KMS-11 (cell line): ENCODE results near the gene SND1.

Experiments used
- H2AFZ ChIP-seq: fragments of 200-600 bp; sonication (generic); 2 replicates; pipeline ENCODE4 v1.6.1; 2016; ENCODE audit warnings: antibody characterized with exemption, mixed run types, low read depth
- H3K27ac ChIP-seq: fragments of 200-600 bp; sonication (generic); 2 replicates; pipeline ENCODE4 v1.6.1; 2016; ENCODE audit warnings: mild to moderate bottlenecking, mixed run types
- H3K27me3 ChIP-seq: fragments of 200-600 bp; sonication (generic); 2 replicates; pipeline ENCODE4 v1.6.1; 2017; ENCODE audit warnings: mild to moderate bottlenecking, low read depth, mixed run types, moderate library complexity; ENCODE audit not compliant: insufficient read depth
- H3K36me3 ChIP-seq: fragments of 200-600 bp; sonication (generic); 2 replicates; pipeline ENCODE4 v1.6.1; 2017; ENCODE audit warnings: mild to moderate bottlenecking, mixed run types; ENCODE audit not compliant: insufficient read depth
- H3K4me1 ChIP-seq: fragments of 200-600 bp; sonication (generic); 2 replicates; pipeline ENCODE4 v1.6.1; 2016; ENCODE audit warnings: mild to moderate bottlenecking, low read depth, mixed run types; ENCODE audit not compliant: poor library complexity, severe bottlenecking
- H3K4me2 ChIP-seq: fragments of 200-600 bp; sonication (generic); 2 replicates; pipeline ENCODE4 v1.7.0; 2016; ENCODE audit warnings: mild to moderate bottlenecking, mixed run types
- H3K4me3 ChIP-seq: fragments of 200-600 bp; sonication (generic); IDR thresholded peaks from 2 replicates; pipeline ENCODE4 v1.6.1; 2017; ENCODE audit warnings: low read depth, low read length, mixed read lengths; ENCODE audit not compliant: insufficient read depth
- H3K79me2 ChIP-seq: fragments of 200-600 bp; sonication (generic); 2 replicates; pipeline ENCODE4 v1.6.1; 2016; ENCODE audit warnings: low read depth, mixed run types; ENCODE audit not compliant: insufficient read depth
- H3K9ac ChIP-seq: fragments of 200-600 bp; sonication (generic); 2 replicates; pipeline ENCODE4 v1.6.1; 2016; ENCODE audit warnings: mild to moderate bottlenecking, mixed run types
- H4K20me1 ChIP-seq: fragments of 200-600 bp; sonication (generic); 2 replicates; pipeline ENCODE4 v1.6.1; 2016; ENCODE audit warnings: mild to moderate bottlenecking, mixed run types; ENCODE audit not compliant: insufficient read depth
- CTCF ChIP-seq: fragments of 200-600 bp; sonication (generic); conservative IDR thresholded peaks from 2 replicates; pipeline ENCODE4 v1.6.1; 2017; ENCODE audit warnings: low read depth, mild to moderate bottlenecking, antibody characterized with exemption, low read length, moderate library complexity, mixed read lengths

The SND1 gene

GRCh38 chr7:128136215-128136597 lies 484.2 kb downstream of the SND1 start:
- no peak for TF ChIP-seq CTCF
- no peak overlapping the region for H3K4me3 ChIP-seq
- H3K4me1 ChIP-seq = peaks cover 6% of the 10 kb centered on the region
- peak overlapping the region; percentile 94 for H3K4me2 ChIP-seq
- no peaks in the 10 kb centered on the region for H3K27me3 ChIP-seq
- peak overlapping the region; percentile 100 for H2AFZ ChIP-seq
- no peaks in the 10 kb centered on the region for H3K79me2 ChIP-seq
- H3K9ac ChIP-seq = peak overlapping the region; percentile 85
- no peaks in the 10 kb centered on the region for H4K20me1 ChIP-seq
- no peaks in the 10 kb centered on the region for H3K36me3 ChIP-seq
- H3K27ac ChIP-seq = peak overlapping the region; percentile 33; the same call in 1 of the 2 replicates

- no peak overlapping the region for H2AFZ ChIP-seq
- peaks cover 6% of the 10 kb centered on the region for H3K4me1 ChIP-seq
- TF ChIP-seq CTCF = no peak
- H3K4me3 ChIP-seq = no peak overlapping the region
- H3K27ac ChIP-seq = no peak overlapping the region
- no peak overlapping the region for H3K4me2 ChIP-seq
- no peaks in the 10 kb centered on the region for H3K36me3 ChIP-seq
- no peak overlapping the region for H3K9ac ChIP-seq
- H3K79me2 ChIP-seq = no peaks in the 10 kb centered on the region
- no peaks in the 10 kb centered on the region for H4K20me1 ChIP-seq
- no peaks in the 10 kb centered on the region for H3K27me3 ChIP-seq
Observed at GRCh38 chr7:128137181-128137580, 485.2 kb downstream of the SND1 start.

- Histone ChIP-seq H3K4me2 (no peak overlapping the region), H4K20me1 (no peaks in the 10 kb centered on the region), H3K79me2 (no peaks in the 10 kb centered on the region), H3K9ac (no peak overlapping the region), H3K27ac (no peak overlapping the region), H2AFZ (no peak overlapping the region), H3K27me3 (no peaks in the 10 kb centered on the region), H3K4me3 (no peak overlapping the region), H3K4me1 (peaks cover 6% of the 10 kb centered on the region), H3K36me3 (no peaks in the 10 kb centered on the region)
- TF ChIP-seq CTCF = no peak
Observed at GRCh38 chr7:128139406-128139805, 487.4 kb downstream of the SND1 start.

- no peaks in the 10 kb centered on the region for H3K79me2 ChIP-seq
- no peak overlapping the region for H3K4me2 ChIP-seq
- no peak overlapping the region for H3K9ac ChIP-seq
- H2AFZ ChIP-seq = no peak overlapping the region
- no peaks in the 10 kb centered on the region for H3K4me1 ChIP-seq
- no peak for TF ChIP-seq CTCF
- no peak overlapping the region for H3K27ac ChIP-seq
- H3K36me3 ChIP-seq = no peaks in the 10 kb centered on the region
- H4K20me1 ChIP-seq = no peaks in the 10 kb centered on the region
- H3K27me3 ChIP-seq = no peaks in the 10 kb centered on the region
- H3K4me3 ChIP-seq = no peak overlapping the region
Observed at GRCh38 chr7:128141683-128142195, 489.7 kb downstream of the SND1 start.
